Transverse colon (tissue), 4 donors: ENCODE results near the gene GALNT10. TPM values are rescaled to one million over a fixed set of nuclear protein-coding genes. Genes with fewer than 3 reads are reported as not detected.

Experiments used
- DNase-seq: peaks from one replicate; pipeline ENCODE4 v3.0.0-alpha.2; 2019
- H3K27ac ChIP-seq, 4 donors: fragments of 200-600 bp; sonication (generic); 2 replicates each; pipeline ENCODE4 v1.5.1; 2016 to 2018; ENCODE audit warnings: inconsistent platforms in 4 of 4
- H3K27me3 ChIP-seq: fragments of 200-600 bp; sonication (generic); 2 replicates; pipeline ENCODE4 v1.5.1; 2017; ENCODE audit warnings: inconsistent platforms
- H3K36me3 ChIP-seq, 4 donors: fragments of 200-600 bp; sonication (generic); 2 replicates each; pipeline ENCODE4 v1.5.1; 2017 to 2019; ENCODE audit warnings: inconsistent platforms in 4 of 4
- H3K4me1 ChIP-seq, 4 donors: fragments of 200-600 bp; sonication (generic); 2 replicates each; pipeline ENCODE4 v1.5.1; 2017 to 2020; ENCODE audit warnings: inconsistent platforms in 4 of 4
- H3K4me3 ChIP-seq, 4 donors: fragments of 200-600 bp; sonication (generic); 1 replicate in 1 of 4; 2 replicates in 3 of 4; pipeline versions ENCODE4 v1.5.1 to v1.6.1; 2017 to 2019; ENCODE audit warnings: inconsistent platforms in 4 of 4
- H3K9me3 ChIP-seq, 2 donors: fragments of 200-600 bp; sonication (generic); 2 replicates each; pipeline ENCODE4 v1.5.1; 2017 to 2019; ENCODE audit warnings: inconsistent platforms in 2 of 2
- EP300 ChIP-seq: sonication (generic); formaldehyde crosslinking; IDR thresholded peaks from one replicate; pipeline ENCODE4 v1.6.1; 2017; ENCODE audit warnings: antibody characterized with exemption, low read depth
- POLR2A ChIP-seq: fragments of 450-650 bp; IDR thresholded peaks from one replicate; pipeline ENCODE4 v1.6.1; 2016; ENCODE audit warnings: antibody characterized with exemption, mild to moderate bottlenecking, moderate library complexity
- POLR2AphosphoS5 ChIP-seq, 3 donors: sonication (generic); formaldehyde crosslinking; IDR thresholded peaks; one replicate each; pipeline ENCODE4 v1.6.1; 2016; ENCODE audit warnings: antibody characterized with exemption in 3 of 3
- WGBS, 2 donors: methylation state at CpG; one replicate each; pipeline ENCODE4 v1.1.5; 2018; ENCODE audit warnings: low coverage in 1 of 2; 5-methylcytosine and 5-hydroxymethylcytosine counted together
- in situ Hi-C, 4 donors: fragments of 200-750 bp; cut with MboI; loops; one replicate each; pipeline versions ENCODE4 v1.15.0 to v1.15.1; 2017; ENCODE audit warnings: low sequenced_read_pairs in 3 of 4, low pct_ligation_motif_present in 1 of 4, low pct_unique_long_range_greater_than_20kb in 1 of 4
- intact Hi-C: fragments of 100-400 bp; cut with DNase I; formaldehyde crosslinking; loops from one replicate; pipeline ENCODE4 v1.15.1; 2023; ENCODE audit warnings: low total_unique reads
- total RNA-seq, 4 donors: library from RNA; depleted of rRNA; stranded (reverse); fragments of >200 nt; gene quantifications; one replicate each; pipeline ENCODE4 v1.1.0, GENCODE V29; 2016
- TF ChIP-seq, protein P1 (sequence below), 5 experiments: fragments of 200-600 bp in 3 of 5; fragments of 450-650 bp in 2 of 5; sonication (generic) in 3 of 5; IDR thresholded peaks; 1 replicate in 2 of 5; 2 replicates in 3 of 5; pipeline ENCODE4 v1.5.1; 2016 to 2017; ENCODE audit warnings: antibody characterized with exemption in 5 of 5, inconsistent platforms in 3 of 5, mild to moderate bottlenecking in 2 of 5, moderate library complexity in 1 of 5

GALNT10 gene
- total RNA-seq, 4 donors from 2014 or later, result 18.7 to 142 (median 39.3) TPM

DNA sequence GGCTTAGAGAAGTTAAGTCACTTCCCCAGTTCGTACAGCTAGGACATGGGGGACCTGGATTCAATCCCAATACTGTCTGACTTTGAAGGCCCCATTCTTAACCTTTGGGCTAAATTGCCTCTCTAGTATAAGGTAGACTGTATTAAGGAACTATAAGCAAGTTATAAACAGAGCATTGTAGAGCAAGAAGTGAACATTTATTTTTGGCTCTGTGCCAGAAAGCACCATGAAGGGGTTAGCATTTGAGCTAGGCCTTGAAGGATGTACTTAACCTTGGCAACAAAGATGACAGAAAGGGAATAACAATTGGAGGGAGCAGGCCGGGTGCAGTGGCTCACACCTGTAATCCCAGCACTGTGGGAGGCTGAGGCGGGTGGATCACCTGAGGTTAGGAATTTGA lies 32.8 kb downstream of the GALNT10 start:
- no peak overlapping the region for H3K27ac ChIP-seq
- TF ChIP-seq EP300 (no peak), POLR2AphosphoS5 (IDR thresholded peaks at IDR 0.05) (no peak), POLR2A (no peak)
- TF ChIP-seq, protein P1, sequence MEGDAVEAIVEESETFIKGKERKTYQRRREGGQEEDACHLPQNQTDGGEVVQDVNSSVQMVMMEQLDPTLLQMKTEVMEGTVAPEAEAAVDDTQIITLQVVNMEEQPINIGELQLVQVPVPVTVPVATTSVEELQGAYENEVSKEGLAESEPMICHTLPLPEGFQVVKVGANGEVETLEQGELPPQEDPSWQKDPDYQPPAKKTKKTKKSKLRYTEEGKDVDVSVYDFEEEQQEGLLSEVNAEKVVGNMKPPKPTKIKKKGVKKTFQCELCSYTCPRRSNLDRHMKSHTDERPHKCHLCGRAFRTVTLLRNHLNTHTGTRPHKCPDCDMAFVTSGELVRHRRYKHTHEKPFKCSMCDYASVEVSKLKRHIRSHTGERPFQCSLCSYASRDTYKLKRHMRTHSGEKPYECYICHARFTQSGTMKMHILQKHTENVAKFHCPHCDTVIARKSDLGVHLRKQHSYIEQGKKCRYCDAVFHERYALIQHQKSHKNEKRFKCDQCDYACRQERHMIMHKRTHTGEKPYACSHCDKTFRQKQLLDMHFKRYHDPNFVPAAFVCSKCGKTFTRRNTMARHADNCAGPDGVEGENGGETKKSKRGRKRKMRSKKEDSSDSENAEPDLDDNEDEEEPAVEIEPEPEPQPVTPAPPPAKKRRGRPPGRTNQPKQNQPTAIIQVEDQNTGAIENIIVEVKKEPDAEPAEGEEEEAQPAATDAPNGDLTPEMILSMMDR (IDR thresholded peaks at IDR 0.05), result no peak
- WGBS, 2 donors, result 83 to 100% methylated on average over 2 to 3 of the region's 3 CpGs
- DNase-seq, result no peak
- peaks cover 0 to 7% (median 3%) of the 10 kb centered on the region in 4 donors for H3K4me1 ChIP-seq
- no peaks in the 10 kb centered on the region for H3K27me3 ChIP-seq
- intact Hi-C loops, result no loop called here
- H3K4me3 ChIP-seq, result no peak overlapping the region
- no peaks in the 10 kb centered on the region for H3K36me3 ChIP-seq
- in situ Hi-C loops, result no loop called here
- H3K9me3 ChIP-seq, result peaks cover 10 to 13% of the 10 kb centered on the region in 2 donors

DNA sequence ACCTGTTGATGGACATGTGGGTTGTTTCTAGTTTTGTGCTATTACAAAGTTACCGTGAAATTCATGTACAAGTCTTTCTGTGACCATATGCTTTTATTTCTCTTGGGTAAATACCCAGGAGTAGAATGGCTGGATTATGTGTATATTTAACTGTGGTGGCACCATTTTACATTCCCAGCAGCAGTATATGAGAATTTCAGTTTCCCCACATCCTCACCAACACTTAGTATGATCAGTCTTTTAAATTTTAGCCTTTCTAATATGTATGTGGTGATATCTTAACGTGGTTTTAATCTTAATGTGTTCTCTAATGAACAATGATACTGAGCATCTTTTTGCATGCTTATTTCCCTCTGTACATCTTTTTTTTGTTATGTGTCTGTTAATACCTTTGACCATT lies 36.6 kb downstream of the GALNT10 start:
- H3K4me1 ChIP-seq, result no peaks in the 10 kb centered on the region
- TF ChIP-seq POLR2AphosphoS5 (IDR thresholded peaks at IDR 0.05) (no peak), POLR2A (no peak), EP300 (no peak)
- TF ChIP-seq, protein P1 (IDR thresholded peaks at IDR 0.05), result no peak
- H3K36me3 ChIP-seq, result no peaks in the 10 kb centered on the region
- in situ Hi-C loops, result no loop called here
- intact Hi-C loops, result no loop called here
- no peaks in the 10 kb centered on the region for H3K27me3 ChIP-seq
- no peak overlapping the region for H3K4me3 ChIP-seq
- 69 to 70% methylated on average over 2 of the region's 2 CpGs for WGBS, 2 donors
- H3K9me3 ChIP-seq, result peaks cover 10 to 13% of the 10 kb centered on the region in 2 donors
- H3K27ac ChIP-seq, result no peak overlapping the region
- no peak for DNase-seq

DNA sequence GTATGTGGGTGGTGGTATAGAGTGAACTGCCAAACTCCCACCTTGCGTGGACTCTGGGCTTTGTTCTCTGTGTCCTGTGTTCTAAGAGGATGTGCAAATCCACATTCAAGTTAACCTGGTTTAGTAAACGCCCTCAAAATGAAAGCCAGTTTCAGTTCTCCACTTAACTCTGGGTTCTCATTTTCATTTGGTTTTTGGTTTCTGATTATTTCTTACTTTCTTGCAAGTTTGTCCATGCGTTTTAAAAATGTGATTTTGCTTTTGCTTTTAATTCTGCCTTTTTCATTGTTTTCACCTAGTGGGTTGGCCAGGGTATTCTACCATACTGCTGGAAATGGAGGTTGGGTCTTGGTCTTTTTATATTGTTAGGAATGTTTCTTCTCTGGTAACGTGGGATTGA lies 38.2 kb downstream of the GALNT10 start:
- Histone ChIP-seq H3K9me3 (peaks cover 10 to 13% of the 10 kb centered on the region in 2 donors), H3K36me3 (no peaks in the 10 kb centered on the region), H3K4me3 (no peak overlapping the region), H3K27me3 (no peaks in the 10 kb centered on the region), H3K4me1 (no peaks in the 10 kb centered on the region), H3K27ac (no peak overlapping the region)
- DNase-seq, result no peak
- in situ Hi-C loops (no loop called here), intact Hi-C loops (no loop called here)
- 75 to 90% methylated on average over 2 to 4 of the region's 4 CpGs for WGBS, 2 donors
- TF ChIP-seq POLR2AphosphoS5 (IDR thresholded peaks at IDR 0.05) (no peak), EP300 (no peak)

DNA sequence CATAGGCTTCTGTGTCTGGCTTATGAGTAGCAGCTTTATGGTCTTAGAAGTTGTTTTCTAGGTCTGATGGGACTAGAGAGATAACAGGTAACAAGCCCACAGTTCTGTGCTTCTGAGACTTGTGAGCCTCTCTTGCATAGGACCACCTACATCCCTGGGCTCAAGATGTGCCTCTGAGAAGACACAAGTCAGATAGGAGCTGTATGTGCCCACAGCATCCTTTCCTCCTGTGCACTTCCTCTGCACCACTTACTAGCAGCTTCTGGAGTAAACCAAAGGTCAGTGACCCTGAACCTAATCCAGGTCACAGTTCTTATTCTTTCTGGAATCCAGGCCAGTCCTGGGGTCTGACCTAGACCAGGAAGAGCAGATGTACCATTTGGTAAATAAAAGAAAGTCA lies 40.0 kb downstream of the GALNT10 start:
- DNase-seq, result no peak
- peaks cover 10 to 13% of the 10 kb centered on the region in 2 donors for H3K9me3 ChIP-seq
- no peaks in the 10 kb centered on the region for H3K4me1 ChIP-seq
- in situ Hi-C loops, result no loop called here
- H3K27me3 ChIP-seq, result no peaks in the 10 kb centered on the region
- H3K4me3 ChIP-seq, result no peak overlapping the region
- intact Hi-C loops, result no loop called here
- H3K27ac ChIP-seq, result no peak overlapping the region
- H3K36me3 ChIP-seq, result no peaks in the 10 kb centered on the region
- TF ChIP-seq POLR2AphosphoS5 (IDR thresholded peaks at IDR 0.05), result no peak
- no peak for TF ChIP-seq POLR2A
- TF ChIP-seq, protein P1 (IDR thresholded peaks at IDR 0.05), result no peak
- no peak for TF ChIP-seq EP300

DNA sequence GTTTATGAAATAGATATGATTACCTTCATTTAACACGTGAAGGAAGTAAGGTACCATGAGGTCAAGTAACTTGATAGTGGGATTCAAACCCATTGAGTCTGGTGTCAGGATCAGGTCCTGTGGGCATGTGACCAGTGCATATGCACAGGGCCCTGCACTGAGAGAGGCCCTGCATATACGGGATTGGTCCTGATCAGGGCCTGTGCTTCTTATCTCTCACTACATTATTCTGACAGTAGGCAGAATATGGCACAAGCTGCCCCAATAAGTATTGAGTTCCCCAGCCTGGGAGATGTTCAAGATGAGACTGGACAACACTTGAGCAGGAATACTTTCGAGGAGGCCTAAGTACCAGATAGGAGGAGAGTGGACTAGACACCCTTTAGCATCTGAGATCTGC lies 44.0 kb downstream of the GALNT10 start:
- intact Hi-C loops, result no loop called here
- no peak overlapping the region for H3K27ac ChIP-seq
- 86 to 91% methylated on average over 1 to 3 of the region's 3 CpGs for WGBS, 2 donors
- peaks cover 0 to 3% (median 0%) of the 10 kb centered on the region in 4 donors for H3K4me1 ChIP-seq
- H3K4me3 ChIP-seq, result no peak overlapping the region
- H3K27me3 ChIP-seq, result no peaks in the 10 kb centered on the region
- H3K36me3 ChIP-seq, result no peaks in the 10 kb centered on the region
- H3K9me3 ChIP-seq, result no peaks in the 10 kb centered on the region
- TF ChIP-seq POLR2AphosphoS5 (IDR thresholded peaks at IDR 0.05) (no peak), POLR2A (no peak), EP300 (no peak)
- TF ChIP-seq, protein P1 (IDR thresholded peaks at IDR 0.05), result no peak
- in situ Hi-C loops, result no loop called here
- DNase-seq, result no peak
